Measurements from ENCODE around the gene MTA1.

Gene MTA1

GRCh38 chr14:105483300-105484068, 63.9 kb downstream of the MTA1 start:
- no peak for TF ChIP-seq CTCF (IDR thresholded peaks at IDR 0.05; ENCODE audit: control insufficient read depth, insufficient read depth, low read depth, low read length, missing control alignments)
- DNase-seq (ENCODE audit: low read depth) = no peak
- no peak overlapping the region for H3K4me3 ChIP-seq (ENCODE audit: control insufficient read depth, low read depth, low read length)

DNA sequence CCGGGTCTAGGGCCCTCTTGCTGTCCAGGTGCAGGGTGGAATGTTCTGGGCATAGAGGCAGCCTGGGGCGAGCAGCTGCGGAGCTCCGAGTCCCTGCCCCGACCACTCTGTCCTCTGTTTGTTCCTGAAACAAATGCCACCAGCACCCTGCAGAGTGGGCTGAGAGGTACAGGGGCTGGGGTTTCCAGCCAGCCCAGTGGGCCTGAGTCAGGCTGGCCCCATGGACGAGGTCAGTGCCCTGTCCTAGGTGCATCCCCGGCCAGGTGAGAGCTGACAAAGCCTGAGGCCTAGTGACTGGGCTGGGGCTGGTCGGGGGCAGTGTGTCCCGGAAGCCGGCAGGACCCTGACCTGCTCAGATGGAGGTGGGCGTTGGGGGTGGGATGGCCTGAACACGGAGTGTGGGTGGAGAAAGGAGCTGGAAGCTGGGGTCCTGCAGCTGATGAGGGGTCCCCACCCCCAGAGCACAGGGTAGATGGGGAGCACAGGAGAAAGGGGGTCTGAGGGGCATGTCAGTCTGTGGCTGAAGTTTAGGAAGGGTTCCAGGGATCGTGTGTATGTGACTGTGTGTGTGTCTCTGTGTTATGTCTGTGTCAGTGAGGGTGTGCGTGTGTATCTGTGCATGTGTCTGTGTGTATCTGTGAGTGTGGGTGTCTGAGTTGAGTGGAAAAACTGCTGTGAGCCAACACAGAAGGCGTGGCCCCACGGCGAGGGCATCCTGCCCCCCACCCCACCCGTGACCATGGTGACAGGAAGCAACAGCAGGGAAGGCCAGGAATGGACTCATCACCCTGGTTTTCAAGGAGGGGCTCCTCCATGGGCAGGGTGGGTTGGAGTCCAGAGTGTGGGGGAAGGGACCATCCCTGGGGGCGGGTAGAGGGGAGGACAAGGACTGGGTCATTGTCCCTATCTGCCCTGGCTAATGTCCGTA, 64.7 kb downstream of the MTA1 start:
- no peak for TF ChIP-seq CTCF (IDR thresholded peaks at IDR 0.05; ENCODE audit: control insufficient read depth, insufficient read depth, low read depth, low read length, missing control alignments)
- peak; percentile 2 for DNase-seq (ENCODE audit: low read depth)
- H3K4me3 ChIP-seq (ENCODE audit: control insufficient read depth, low read depth, low read length) = no peak overlapping the region

GRCh38 chr14:105484997-105485393, 65.4 kb downstream of the MTA1 start:
- DNase-seq (ENCODE audit: low read depth) = no peak
- no peak for TF ChIP-seq CTCF (IDR thresholded peaks at IDR 0.05; ENCODE audit: control insufficient read depth, insufficient read depth, low read depth, low read length, missing control alignments)
- no peak overlapping the region for H3K4me3 ChIP-seq (ENCODE audit: control insufficient read depth, low read depth, low read length)

DNA sequence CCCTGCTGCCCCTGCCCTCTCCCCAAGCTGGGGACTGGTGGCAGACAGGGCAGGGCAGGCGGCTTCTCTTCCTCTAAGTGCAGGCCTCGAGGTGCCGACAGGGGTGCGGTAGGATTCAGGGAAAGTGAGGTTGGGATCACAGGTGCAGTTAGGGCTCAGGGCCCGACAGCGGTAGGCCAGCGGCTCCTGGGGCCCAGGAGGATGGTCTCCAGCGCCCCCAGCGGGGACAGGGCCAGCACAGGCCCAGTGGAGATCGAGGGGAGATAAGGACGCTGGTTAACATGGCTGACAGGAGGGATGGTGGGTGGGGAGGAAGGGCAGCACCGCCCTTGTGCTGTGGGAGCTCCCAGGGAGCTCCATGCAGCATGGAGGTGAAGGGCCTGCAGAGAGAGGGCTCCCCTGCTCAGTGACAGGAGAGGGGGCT, 66.1 kb downstream of the MTA1 start:
- DNase-seq (ENCODE audit: low read depth) = no peak
- no peak overlapping the region for H3K4me3 ChIP-seq (ENCODE audit: control insufficient read depth, low read depth, low read length)
- TF ChIP-seq CTCF (IDR thresholded peaks at IDR 0.05; ENCODE audit: control insufficient read depth, insufficient read depth, low read depth, low read length, missing control alignments) = no peak

- DNase-seq (ENCODE audit: low read depth) = no peak
- TF ChIP-seq CTCF (IDR thresholded peaks at IDR 0.05; ENCODE audit: control insufficient read depth, insufficient read depth, low read depth, low read length, missing control alignments) = no peak
- H3K4me3 ChIP-seq (ENCODE audit: control insufficient read depth, low read depth, low read length) = no peak within 1 kb of the TSS
These were observed 66.7 kb downstream of the MTA1 start, which contains the start of gene CRIP1 for GRCh38 chr14:105486163-105486973. TSS of gene CRIP1 (plus strand) at chr14:105486886. CDS start at chr14:105487260, 374 bp downstream.

- no peak for DNase-seq (ENCODE audit: low read depth)
- no peak overlapping the region for H3K4me3 ChIP-seq (ENCODE audit: control insufficient read depth, low read depth, low read length)
- TF ChIP-seq CTCF (IDR thresholded peaks at IDR 0.05; ENCODE audit: control insufficient read depth, insufficient read depth, low read depth, low read length, missing control alignments) = no peak
These were observed 67.4 kb downstream of the MTA1 start for GRCh38 chr14:105486974-105487448.
